GM10266 (cell line): ENCODE data around the gene LCOR.
"Not testable (repeated sequence)": the region's sequence is repeated elsewhere in the genome, so short reads cannot be mapped to it uniquely, and the experiment has no call there.

Experiments used
- DNase-seq: peaks from one replicate; pipeline ENCODE4 v3.0.0; 2012; ENCODE audit errors: extremely low spot score
- CTCF ChIP-seq: IDR thresholded peaks from 2 replicates; pipeline ENCODE4 v1.5.1; 2012; ENCODE audit warnings: mild to moderate bottlenecking, low read depth; ENCODE audit not compliant: control insufficient read depth, insufficient read depth; ENCODE audit errors: missing control alignments

The LCOR gene

GRCh38 chr10:96803288-96803664 is 28.8 kb upstream of the LCOR start:
- DNase-seq = no peak
- no peak for TF ChIP-seq CTCF

- DNase-seq = no peak
- no peak for TF ChIP-seq CTCF
These were observed 17.8 kb upstream of the LCOR start for GRCh38 chr10:96814264-96814663.

GRCh38 chr10:96818971-96819370 is 13.1 kb upstream of the LCOR start:
- not testable (repeated sequence) for DNase-seq

GRCh38 chr10:96820765-96821164 is 11.3 kb upstream of the LCOR start:
- TF ChIP-seq CTCF = no peak
- no peak for DNase-seq

- no peak for DNase-seq
- TF ChIP-seq CTCF = no peak
These were observed 5.7 kb upstream of the LCOR start for GRCh38 chr10:96826438-96826837.

- no peak for DNase-seq
- no peak for TF ChIP-seq CTCF
These were observed 3.5 kb upstream of the LCOR start for GRCh38 chr10:96828609-96829008.

- no peak for TF ChIP-seq CTCF
These were observed 2.9 kb upstream of the LCOR start for GRCh38 chr10:96829029-96829773.

GRCh38 chr10:96830511-96831199 is 1.4 kb upstream of the LCOR start:
- TF ChIP-seq CTCF = peak; percentile 75
- peak; percentile 78 for DNase-seq

More at GRCh38 chr10:96829029-96829773, 2.9 kb upstream of the LCOR start:
- DNase-seq = no peak
